GM21528 (cell line): ENCODE data around the gene ACOT7.

Experiments used
- ATAC-seq: cut with Tn5 transposase; IDR thresholded peaks from one replicate; pipeline ENCODE4 v1.9.1; 2021; ENCODE audit warnings: mild to moderate bottlenecking, moderate library complexity; ENCODE audit not compliant: unreplicated experiment, low FRiP score

Gene ACOT7

DNA sequence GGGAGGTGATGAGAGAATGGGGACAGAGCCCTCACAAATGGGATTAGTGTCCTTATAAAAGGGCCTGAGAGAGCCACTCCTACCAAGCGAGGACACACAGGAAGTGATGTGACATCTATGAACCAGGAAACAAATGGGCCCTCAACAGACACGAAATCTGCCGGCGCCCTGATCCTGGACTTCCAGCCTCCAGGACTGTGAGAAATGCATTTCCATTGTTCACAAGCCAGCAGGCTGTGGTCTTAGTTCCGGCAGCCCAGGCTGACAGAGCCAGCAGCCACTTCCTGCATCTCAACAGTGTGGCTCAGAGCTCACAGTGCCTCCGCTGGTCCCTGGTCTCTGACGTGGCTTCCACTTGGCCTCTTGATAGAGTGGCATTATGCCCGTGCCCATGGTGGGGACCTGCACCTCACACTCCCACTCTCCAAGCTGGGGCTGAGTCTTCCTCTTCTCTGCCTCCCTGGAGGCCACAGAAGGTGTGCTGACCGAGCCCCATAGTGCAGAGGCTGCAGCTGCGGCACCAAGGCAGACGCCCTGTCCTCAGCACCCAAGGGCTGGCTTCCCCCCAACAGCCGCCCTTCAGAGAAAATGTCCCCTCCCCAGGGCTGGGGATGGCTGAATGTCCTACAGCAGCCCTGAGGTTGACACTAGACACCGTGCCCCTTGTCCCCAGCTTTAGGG, 44.9 kb downstream of the ACOT7 start:
- no peak for ATAC-seq

DNA sequence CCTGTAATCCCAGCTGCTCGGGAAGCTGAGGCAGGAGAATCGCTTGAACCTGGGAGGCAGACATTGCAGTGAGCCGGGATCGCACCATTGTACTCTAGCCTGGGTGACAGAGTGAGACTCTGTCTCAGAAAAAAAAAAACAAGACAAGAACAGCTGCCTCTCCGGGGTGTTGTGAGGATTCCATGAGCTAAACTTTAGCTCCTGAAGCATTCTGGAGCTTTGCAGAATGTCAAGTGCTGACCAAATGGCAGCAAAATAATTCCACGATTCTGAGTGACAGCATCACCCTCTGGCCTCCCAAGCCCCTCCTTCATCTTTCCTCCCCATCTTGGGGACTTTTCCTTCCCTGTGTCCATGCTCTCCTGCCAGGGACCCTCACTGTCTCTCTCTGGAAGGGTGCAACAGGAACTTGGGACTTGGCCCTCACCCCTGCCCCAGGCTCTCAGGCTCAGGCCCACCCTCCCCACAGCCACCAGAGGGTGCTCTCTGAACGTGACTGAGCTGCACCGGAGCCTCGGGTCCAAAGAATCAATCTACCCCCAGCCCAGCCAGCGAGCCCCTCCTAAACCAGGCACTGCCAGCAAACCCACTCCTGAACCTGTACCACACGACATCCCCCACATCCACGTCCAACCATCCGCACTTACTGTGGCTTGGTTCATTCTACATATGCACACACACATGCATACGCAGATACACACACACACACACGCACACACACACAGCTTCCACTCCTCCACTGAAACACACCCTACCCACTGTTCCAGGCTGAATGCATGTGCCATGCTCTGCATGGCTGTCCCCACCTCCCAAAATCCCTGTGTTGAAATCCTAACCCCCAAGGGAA, 45.7 kb downstream of the ACOT7 start:
- ATAC-seq = no peak

DNA sequence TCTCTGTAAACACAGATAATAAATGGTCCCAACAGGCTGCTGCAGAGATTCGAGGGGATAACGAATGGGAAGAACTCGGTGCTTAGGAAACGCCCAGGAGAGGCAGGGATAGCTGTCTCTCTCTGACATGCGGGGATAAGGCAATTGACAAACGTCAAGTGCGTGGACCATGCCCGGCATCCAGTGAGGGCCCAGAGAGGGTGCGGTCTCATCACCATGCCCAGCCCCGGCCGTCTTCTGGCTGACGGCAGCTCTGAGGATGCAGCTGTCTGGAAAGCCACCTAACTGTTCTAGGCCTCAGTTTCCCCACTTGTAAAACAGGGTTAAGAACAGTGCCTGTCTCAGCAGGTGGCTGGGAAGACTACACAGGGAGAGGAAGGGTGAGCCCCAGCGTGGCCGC, 48.1 kb downstream of the ACOT7 start:
- no peak for ATAC-seq

DNA sequence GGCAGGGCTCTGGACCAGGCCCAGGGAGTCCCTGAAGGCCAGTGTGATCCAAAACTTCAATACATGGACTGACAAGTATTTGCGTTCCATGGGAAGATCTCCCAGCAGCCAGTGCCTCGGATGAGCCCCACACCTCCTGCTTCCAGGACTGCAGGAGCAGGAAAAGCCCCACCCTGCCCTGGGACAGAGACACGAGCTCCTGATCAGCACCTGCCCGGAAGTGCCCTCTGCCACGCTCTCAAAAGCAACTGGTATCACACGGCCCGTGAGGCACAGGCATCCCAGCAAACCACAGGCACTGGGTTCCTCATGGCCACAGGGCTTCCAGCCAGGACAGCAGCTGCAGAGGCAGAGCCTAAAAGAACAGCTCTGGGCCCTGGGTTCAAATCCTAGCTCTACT, 48.6 kb downstream of the ACOT7 start:
- ATAC-seq = no peak

DNA sequence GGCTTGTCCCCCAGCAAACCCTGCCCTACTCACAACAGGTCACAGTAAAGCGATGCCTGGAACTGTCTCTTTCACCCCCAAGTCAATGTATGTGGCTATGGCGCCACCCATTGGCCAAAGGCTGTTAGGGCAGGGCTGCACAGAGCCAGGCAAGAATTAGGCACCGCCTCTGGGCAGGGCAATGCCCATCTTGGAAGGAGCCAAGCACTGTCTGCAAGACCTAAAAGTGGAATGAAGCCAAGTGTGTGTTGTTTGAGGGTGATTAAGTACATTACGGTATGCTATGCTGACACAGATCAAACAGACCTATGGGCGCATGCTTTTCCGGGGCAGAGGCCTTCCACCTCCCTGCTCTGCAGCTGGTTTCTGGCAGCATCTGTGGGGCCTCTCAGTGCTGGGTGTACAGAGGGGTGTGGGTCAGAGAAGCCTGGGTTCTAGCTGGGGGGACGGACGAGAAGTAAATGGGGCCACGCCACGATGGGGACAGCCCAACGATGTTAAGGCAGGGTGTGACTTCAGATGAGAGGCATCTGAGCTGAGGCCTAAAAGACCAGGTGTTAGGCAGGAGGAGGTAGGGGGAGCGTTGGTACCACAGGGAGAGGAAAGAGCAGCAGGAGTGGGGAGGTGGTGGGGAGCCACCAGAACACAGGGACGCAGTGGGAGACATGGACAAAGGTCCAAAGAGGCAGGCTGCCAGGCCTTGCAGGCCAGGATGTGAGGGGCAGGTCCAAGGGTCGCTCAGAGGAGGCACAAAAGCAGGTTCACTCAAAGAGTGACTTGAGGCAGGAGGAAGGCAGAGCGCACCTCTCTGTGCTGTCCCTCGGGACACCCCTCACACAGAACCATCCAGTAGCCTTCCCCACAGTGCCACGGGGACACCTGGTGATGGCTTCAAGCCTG, 49.8 kb downstream of the ACOT7 start:
- ATAC-seq = no peak

DNA sequence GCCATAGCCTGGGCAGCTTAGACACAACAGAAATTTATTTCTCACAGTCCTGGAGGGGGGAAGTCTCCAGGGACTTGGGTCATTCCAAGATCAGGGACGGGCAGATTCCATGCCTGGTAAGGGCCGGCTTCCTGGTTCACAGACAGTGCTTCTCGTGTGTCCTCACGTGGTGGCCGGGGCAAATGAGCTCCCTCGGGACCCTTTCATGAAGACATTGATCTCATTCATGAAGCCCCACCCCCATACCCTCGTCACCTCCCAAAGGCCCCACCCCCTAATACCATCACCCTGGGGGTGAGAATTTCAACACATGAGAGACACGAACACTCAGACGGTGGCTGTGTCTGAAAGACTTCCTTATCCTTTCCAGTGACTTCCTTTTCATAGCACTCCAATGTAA, 51.5 kb downstream of the ACOT7 start:
- no peak for ATAC-seq

DNA sequence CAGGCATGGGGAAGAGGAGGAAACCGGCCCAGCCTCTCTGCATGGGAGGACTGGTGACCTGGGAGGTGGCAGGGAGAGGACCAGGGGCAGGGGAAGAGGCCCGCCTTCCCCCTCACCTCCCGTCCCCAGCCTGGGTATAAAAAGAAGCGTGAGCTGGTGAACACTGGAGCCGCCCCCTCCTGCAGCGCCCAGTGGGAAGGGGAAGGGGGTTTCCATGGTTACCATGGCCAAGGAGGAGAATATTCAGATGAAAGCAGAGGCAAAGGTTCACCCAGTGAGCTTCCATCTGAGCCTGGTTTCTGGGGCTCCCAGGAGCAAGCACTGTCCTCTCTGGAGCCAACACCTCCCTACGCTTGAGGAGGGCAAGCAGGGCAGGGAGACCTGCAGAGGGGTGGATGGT, 54.9 kb downstream of the ACOT7 start:
- no peak for ATAC-seq

DNA sequence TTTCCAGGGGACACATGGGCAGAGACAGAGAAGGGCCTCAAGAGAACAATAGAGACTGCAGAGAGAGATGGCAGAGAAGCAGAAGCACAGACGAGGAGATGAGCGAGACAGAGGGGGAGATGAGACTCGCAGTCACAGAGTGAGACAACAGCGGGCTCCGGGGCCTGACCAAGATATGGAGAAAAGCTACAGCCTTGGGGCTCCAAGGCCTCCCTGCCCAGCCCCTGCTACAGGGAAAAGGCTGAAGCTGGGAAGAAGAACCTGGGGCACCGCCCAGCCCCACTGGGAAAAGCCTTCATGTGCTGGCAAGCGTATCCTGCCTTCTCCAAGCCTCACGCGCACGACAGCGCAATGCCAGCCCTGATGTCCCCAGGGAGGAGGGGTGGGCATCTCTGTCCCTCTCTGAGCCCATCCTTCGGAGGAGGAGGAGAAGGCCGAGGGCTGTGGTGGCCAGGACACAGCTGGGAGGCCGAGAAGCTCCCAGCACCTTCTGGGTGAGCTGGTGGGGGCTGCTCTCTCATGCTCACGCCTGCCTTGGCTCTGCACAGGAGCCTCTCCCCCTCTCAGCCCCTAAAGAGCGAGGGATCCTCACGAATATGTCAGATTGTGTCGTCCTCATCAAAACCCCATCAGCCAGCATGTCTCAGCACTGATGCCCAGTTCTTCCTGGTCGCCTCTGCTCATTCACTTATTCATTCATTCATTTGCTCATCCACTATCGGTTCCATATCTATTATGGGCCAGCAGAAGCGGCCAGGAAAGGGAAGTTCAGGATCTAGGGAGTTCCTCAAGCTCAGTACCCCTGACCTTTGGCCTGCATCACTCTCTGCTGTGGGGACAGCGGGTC, 56.6 kb downstream of the ACOT7 start:
- ATAC-seq = no peak

DNA sequence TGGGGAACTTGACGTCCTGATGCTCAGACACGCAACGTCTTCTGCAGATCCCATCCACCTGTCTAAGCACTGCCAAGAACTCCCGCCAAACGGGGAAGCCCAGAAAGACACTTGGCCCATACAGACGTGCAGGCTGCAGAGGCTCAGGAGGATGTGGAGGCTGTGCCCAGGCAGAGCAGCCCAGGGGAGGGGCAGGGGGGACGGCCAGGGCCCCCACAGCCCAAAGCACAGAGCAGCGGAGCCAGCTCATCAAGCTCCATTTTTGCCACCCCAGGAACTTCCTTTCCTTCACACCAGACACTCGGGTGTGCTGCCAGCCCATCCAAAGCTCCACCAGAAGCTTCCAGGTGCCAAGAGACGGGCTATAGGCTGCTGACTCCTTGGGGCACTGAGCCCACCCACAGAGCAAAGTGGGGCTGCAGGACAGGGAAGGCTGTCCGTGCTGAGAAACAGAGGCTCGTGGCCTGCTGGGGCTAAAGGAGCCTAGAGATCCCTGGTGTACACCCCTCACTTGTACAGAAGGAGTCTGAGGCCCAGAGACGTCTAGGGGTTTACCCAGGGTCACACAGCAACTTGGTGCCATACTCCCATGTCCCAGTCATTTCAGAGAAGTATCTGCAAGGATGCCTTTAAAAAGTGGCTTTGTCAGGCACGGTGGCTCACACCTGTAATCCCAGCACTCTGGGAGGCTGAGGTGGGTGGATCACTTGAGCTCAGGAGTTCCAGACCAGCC, 59.1 kb downstream of the ACOT7 start:
- no peak for ATAC-seq

DNA sequence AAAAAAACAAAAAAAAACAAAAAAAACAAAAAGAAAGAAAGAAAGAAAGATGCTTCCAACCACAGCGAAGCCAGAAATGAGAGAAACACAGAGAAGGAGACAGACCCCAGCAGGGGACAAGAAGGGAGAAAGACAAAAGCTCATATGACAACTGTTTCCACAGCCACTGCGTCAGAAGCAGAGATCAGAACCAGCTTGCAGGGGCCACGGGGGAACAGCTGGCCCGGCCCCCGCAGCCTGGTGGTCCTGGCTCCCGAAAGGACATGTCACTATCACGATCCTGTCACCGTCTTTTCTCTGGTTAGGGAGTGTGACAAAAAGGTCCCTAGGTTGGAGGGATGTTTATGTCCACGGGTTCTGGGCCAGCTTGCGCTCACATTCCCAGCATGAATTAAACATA, 60.7 kb downstream of the ACOT7 start:
- no peak for ATAC-seq

DNA sequence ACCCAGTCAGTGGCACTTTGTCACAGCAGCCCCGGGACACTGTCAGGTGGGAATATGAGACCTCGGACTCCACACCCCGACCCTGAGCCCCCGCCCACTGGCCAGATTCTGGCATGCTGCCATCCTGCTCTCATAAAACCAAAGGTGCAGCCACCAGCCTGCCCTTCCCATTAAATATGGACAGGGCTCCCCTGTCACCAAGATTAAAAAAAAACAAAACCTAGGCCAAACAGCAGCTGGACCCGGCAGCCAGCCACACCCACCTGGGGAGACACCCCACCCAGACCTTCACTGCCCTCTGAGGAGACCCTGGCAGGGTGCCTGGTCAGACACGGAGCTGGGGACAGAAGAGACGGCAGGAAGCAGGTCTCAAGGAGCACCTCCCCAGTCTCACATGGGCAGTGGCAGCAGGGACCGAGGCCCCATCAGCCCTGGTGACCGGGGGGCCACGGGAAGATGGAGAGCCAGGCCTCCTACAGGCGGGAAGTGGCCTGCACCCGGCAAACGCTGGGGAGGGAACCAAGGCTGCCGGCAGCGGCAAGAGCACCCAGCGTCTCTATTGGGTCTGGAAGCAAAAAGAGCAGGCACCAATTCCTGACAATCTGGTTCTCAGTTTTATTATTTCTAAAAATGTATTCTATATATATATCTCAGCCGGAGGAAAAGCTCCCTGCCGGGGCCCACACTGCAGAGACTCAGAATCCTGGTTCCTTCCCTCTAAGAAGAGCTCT, 61.9 kb downstream of the ACOT7 start:
- no peak for ATAC-seq

DNA sequence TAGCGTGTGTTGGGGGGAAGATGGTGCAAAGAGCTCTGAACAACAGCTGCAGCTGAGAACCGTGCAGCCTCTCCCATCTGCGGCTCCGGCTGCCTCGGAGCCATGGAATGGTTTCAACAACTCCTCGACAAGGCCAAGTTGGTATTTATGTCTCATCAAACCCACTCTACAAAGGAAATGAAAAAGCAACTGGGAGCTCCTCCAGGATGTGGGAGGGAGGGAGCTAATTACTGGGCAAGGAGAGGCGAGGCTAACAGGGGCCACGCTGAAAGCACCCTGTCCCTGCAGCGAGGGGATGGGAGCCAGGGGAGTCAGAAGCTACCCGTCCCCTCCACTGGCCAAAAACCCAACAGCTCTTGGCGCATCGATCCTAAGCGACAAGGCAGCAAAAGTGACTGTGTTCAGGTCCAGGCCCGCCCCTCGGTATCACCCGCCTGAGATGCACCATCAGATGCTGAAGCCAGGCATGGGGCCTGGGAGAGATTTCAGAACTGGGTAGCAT, 63.1 kb downstream of the ACOT7 start:
- no peak for ATAC-seq

DNA sequence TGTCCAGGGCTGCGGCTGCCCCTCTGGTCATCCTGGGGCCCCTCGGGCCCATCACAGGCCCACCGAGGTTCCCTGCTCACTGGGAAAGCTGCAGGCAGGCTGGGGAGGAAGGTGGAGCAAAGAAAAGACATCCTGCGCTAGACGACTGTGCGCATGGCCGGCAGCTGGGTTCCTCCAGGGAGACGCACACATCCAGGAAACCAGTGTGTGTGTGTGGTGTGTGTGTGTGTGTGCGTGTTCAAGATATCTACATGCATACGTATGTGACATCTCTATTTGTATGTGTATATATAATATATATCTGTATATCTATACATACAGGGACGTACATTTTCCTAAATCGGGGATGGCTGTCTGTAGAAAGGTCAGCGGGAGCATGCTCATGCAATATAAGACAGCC, 63.7 kb downstream of the ACOT7 start:
- no peak for ATAC-seq

DNA sequence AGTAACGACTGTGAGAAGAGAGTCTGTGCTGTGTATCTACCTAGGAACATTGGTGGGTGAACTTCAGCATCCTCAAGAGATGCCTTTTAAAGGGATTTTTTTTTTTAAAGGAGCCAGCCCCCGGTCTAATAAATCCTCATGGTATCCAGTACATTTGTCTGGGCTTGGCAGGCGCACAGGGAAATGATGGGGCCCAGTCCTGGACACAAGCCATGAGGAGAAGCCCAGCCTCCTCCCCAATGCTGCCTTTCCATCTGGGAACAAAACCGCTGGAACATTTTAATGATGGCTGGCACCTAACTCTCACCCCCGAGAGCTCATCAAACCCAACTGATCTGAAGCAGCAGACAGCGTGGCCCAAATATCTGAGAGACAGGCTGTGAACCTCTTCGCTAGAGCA, 64.2 kb downstream of the ACOT7 start:
- no peak for ATAC-seq

DNA sequence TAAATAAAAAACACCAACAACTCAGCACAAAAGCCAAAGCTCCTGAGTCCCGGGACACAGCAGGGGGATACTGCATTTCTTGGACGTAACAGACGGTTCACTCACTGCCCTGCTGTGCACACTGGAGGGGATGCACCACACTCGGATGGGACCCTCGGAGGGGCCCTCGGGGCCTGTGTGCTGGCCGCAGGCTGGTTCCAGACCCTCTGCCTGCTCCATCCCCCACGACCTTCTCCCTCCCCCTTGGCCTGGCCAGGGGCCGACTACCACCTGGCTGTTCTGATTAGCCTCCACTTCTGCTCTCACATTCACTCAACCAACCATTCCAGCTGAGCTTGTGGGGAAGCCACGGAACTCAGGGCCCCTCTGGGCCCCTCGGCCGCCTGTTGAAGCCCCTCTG, 64.9 kb downstream of the ACOT7 start:
- ATAC-seq = no peak

DNA sequence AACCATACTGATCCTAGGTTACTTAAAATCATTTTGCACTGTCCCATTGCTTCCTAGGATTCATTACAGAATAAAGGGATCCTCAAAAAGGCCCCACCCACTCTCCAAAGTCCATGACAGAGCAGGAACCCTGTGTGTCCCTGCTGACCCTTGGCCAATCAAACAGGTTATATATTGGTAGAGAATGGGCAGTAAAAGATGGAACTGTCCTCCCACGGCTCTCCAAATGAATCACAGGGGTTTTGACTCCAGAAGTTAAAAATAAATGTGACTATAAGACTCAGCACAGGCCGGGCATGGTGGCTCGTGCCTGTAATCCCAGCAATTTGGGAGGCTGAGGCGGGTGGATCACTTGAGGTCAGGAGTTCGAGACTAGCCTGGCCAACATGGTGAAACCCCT, 65.5 kb downstream of the ACOT7 start:
- ATAC-seq = no peak

DNA sequence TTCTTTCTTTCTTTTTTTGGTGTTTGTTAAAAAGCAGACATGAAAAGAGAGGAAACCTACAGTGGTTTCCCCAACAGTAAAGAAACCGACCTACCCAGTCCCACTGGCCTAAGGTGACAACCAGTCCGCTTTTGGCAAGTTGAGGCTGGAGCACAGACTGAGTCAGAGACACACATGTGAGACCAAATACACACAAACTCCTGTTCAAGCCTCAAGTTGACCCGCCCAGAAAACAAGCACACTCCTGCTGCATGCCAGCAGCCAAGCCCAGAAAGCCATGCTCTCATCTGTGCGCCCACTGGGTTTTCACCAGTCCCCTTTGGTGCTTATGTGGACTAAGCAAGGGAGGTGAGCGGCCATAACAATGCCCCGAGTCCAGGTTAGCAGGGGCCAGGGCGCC, 68.1 kb downstream of the ACOT7 start:
- no peak for ATAC-seq

DNA sequence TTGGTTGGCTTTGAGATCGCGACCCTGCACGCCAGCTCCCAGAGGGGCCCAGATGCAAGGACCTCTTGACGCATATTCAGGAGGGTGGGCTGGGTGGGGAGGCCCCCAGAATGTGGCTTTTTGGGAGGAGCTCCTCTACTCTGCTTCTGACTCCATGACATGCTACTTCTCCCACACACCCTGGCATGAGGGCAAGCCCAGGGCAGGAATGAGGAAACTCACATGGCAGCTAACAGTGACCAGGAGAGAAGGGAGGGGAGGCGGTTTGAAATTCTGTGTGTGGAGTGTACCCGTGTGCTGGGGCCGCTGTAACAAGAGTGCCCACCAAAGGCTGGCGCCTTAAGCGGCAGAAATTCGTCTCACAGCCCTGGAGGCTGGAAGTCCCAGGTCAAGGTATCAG, 71.4 kb downstream of the ACOT7 start:
- no peak for ATAC-seq

DNA sequence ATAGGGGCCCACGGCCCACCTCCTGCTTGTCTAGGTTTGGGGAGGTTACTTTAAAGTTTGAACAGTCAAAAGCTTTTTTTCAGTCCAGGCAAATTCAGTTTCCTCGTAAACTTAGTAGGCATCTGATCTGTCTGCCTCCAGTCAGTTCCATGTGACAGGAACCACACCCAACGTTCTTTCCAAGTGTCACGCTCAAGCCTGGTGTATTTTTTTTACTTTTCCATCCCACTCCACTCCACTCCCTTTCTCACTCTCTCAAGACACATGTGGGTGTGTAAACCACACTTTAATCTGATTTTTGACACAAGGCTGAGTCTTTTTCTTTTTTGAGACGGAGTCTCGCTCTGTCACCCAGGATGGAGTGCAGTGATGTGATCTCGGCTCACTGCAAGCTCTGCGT, 72.4 kb downstream of the ACOT7 start:
- ATAC-seq = no peak
